ENCODE results near the gene AKAP8L. TPM values are rescaled to one million over a fixed set of nuclear protein-coding genes. Genes with fewer than 3 reads are reported as not detected.

The AKAP8L gene
- total RNA-seq, 6 experiments from 2014 or later, result 49.4 to 54.4 (median 52.0) TPM

GRCh38 chr19:15425321-15425950 is 6.6 kb upstream of the AKAP8L start:
- Mint-ChIP-seq H3K27me3 (ENCODE audit: insufficient read depth) (no peaks in the 10 kb centered on the region; the same call in 1 of the 2 replicates), H3K9me3 (no peaks in the 10 kb centered on the region; the same call in 1 of the 2 replicates), H3K4me1 (ENCODE audit: low read depth) (peaks cover 3% of the 10 kb centered on the region), H3K4me3 (no peak overlapping the region), H3K36me3 (ENCODE audit: low read depth) (peaks cover 34% of the 10 kb centered on the region), H3K27ac (no peak overlapping the region)
- TF ChIP-seq CTCF (IDR thresholded peaks at IDR 0.05), result no peak
- no peak for DNase-seq

GRCh38 chr19:15424692-15425272 is 6.0 kb upstream of the AKAP8L start:
- DNase-seq, result no peak
- Mint-ChIP-seq H3K4me3 (no peak overlapping the region), H3K36me3 (ENCODE audit: low read depth) (peaks cover 34% of the 10 kb centered on the region), H3K4me1 (ENCODE audit: low read depth) (peaks cover 6% of the 10 kb centered on the region), H3K9me3 (no peaks in the 10 kb centered on the region; the same call in 1 of the 2 replicates), H3K27ac (no peak overlapping the region), H3K27me3 (ENCODE audit: insufficient read depth) (no peaks in the 10 kb centered on the region; the same call in 1 of the 2 replicates)
- no peak for TF ChIP-seq CTCF (IDR thresholded peaks at IDR 0.05)

- Mint-ChIP-seq H3K27ac (no peak overlapping the region), H3K27me3 (ENCODE audit: insufficient read depth) (no peaks in the 10 kb centered on the region; the same call in 1 of the 2 replicates)
These were observed 5.3 kb upstream of the AKAP8L start for GRCh38 chr19:15424121-15424520.

GRCh38 chr19:15423130-15423529 is 4.3 kb upstream of the AKAP8L start:
- Mint-ChIP-seq H3K27me3 (ENCODE audit: insufficient read depth) (peaks cover 4% of the 10 kb centered on the region), H3K4me3 (no peak overlapping the region), H3K4me1 (ENCODE audit: low read depth) (peaks cover 14% of the 10 kb centered on the region), H3K27ac (no peak overlapping the region), H3K9me3 (no peaks in the 10 kb centered on the region; the same call in 1 of the 2 replicates), H3K36me3 (ENCODE audit: low read depth) (peaks cover 35% of the 10 kb centered on the region)
- no peak for DNase-seq
- no peak for TF ChIP-seq CTCF (IDR thresholded peaks at IDR 0.05)

More at GRCh38 chr19:15424121-15424520, 5.3 kb upstream of the AKAP8L start:
- Mint-ChIP-seq H3K36me3 (ENCODE audit: low read depth) (peaks cover 34% of the 10 kb centered on the region), H3K4me3 (no peak overlapping the region), H3K9me3 (no peaks in the 10 kb centered on the region; the same call in 1 of the 2 replicates), H3K4me1 (ENCODE audit: low read depth) (peaks cover 13% of the 10 kb centered on the region)
- DNase-seq, result no peak
- no peak for TF ChIP-seq CTCF (IDR thresholded peaks at IDR 0.05)

- Mint-ChIP-seq H3K36me3 (ENCODE audit: low read depth) (peaks cover 38% of the 10 kb centered on the region), H3K27me3 (ENCODE audit: insufficient read depth) (peaks cover 4% of the 10 kb centered on the region), H3K9me3 (no peaks in the 10 kb centered on the region; the same call in 1 of the 2 replicates), H3K27ac (no peak overlapping the region), H3K4me3 (no peak overlapping the region), H3K4me1 (ENCODE audit: low read depth) (peaks cover 19% of the 10 kb centered on the region)
- no peak for DNase-seq
- TF ChIP-seq CTCF (IDR thresholded peaks at IDR 0.05), result no peak
These were observed 3.7 kb upstream of the AKAP8L start for GRCh38 chr19:15422296-15423075.

Measured in HFFc6 (cell line).